HG03575 (cell line): ENCODE results near the gene MTHFS.

ENCODE experiments used
- ATAC-seq: cut with Tn5 transposase; IDR thresholded peaks from one replicate; pipeline ENCODE4 v1.9.1; 2021; ENCODE audit not compliant: unreplicated experiment, insufficient number of reproducible peaks, low FRiP score; ENCODE audit errors: extremely low read depth

Gene MTHFS

DNA sequence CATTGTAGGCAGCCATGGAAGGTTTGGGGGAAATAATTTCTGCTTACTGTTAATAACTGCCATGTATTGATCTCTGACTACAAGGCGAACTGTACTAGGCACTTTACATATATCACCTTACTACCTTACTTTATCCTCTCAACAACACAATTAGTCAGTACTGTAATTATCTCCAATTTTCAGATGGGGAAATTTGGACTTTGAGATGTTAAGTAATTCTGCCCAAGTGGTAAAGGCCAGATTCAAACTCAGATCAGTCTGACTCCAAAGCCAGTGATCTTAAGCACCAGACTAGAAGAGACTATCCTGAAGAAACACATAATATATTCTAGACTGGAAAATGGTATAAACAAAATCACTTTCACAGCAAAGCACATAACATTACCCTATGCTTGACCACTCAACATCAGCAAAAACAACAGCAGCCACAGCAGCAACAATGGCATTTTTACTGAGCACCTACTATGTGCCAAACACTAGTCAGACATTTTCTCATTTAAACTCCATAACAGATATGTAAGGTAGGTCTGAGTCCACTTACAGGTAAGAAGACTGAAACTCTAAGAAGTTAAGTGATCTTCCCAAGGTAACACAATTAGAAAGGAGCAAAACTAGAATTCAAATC, 13.1 kb downstream of the MTHFS start:
- ATAC-seq, result no peak

GRCh38 chr15:79881668-79882067, 15.1 kb downstream of the MTHFS start:
- ATAC-seq, result no peak

DNA sequence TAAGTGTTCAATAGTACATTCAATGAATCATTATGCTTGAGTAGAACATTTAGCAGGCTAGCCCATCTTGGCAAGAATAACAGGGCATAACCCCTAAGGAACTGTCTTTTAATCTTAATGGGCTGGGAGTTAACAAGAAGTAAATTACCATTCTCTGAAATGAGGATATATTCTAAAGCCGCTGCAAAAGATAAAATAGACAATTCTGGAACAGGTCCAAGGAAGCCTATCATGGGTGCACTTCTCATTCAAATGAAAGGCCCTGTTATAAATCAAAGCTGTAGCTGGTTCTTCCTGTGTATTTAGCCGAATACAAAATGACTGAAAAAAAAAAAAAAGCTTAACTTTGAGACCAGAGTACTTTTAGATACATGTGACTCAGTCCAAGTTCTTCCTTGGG, 15.6 kb downstream of the MTHFS start:
- no peak for ATAC-seq

DNA sequence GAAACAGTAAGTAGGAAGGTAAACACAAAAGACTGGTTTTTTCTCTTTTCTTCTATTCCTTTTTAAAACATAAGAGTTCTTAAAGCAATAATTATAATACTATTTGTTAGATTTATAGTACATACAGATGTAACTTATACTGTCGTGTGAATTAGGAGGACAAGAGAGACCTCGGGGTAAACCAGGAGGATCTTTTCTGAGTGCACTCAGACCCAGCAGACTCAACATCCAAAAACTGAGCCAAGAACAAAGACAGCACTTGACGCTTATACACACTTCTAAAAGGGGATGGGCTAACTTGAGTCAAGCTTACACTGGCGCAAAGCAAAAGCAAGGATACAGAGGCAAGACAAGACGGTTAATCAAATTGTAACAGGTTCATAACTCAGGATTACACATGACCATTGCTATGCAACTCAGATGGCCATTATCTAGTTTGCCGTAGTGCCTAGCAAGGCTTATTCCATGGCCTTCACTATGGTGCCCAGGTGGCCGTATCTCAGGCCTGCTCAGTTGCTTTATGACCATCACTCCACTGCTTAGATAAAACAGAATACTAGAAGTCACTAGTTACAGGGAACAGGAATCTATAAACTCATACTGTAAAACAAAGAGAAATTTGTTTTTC, 18.6 kb downstream of the MTHFS start:
- ATAC-seq, result no peak

DNA sequence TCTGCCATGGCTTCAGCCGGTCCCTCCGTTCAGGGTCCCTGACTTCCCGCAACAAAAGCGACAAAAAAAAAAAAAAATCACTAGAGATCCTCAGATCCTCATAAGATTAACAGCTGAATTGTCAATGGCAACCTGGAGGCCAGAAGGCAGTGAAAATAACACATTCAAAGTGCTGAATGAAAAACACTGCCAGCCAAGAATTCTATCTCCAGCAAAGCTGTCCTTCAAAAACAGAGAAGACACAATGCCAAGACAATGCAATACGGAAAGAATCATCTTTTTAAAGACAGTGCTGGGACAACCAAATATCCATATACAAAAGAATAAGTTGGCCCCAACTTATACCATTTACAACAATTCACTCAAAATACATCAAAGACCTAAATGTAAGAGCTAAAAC, 21.6 kb downstream of the MTHFS start:
- no peak for ATAC-seq

GRCh38 chr15:79874242-79874641, 22.6 kb downstream of the MTHFS start:
- ATAC-seq, result no peak

DNA sequence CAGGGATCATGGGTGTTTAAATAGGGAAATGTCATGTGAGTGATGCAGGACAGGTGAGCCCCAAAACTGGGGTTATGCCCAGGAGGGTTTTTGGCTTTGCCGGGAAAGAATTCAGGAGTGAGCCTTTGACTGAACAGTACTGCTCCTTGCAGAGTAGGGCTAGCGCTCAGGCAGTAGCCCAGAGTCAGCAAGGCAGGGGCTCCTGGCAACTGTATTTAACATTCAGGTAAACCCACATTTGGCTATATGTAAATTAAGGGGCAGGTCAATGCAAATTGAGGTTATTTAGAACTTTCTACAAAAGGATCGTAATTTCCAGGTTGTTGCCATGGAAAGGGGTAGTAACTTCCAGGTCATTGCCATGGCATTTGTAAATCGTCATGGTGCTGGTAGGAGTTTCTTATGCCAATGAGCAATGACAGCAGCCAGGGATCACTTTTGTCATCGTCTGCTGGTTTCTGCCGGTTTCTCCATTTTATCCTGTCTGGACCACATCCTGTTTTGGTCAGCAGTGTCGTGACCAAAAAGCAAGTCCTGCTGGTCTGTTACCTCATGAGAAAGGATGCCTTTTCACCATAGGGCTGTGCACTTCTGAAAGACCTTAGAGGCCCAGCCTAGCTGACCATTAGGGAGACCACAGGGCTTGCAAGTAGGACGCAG, 24.3 kb downstream of the MTHFS start:
- ATAC-seq, result no peak

DNA sequence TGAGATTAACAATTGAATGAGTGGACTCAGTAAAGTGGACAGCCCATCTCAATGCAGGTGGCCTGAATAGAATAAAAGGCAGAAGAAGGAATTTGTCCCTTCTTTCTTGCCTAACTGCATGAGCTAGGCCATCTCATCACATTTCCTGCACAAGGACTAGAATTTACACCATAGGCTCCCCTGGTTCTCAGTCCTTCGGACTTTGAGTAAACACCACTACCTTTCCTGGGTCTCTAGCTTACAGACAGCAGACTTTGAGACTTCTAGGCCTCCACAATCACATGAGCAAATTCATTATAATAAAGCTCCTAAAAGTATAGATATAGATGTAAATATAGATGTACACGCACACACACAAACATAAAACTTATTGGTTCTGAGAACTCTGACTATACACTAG, 28.3 kb downstream of the MTHFS start:
- no peak for ATAC-seq

DNA sequence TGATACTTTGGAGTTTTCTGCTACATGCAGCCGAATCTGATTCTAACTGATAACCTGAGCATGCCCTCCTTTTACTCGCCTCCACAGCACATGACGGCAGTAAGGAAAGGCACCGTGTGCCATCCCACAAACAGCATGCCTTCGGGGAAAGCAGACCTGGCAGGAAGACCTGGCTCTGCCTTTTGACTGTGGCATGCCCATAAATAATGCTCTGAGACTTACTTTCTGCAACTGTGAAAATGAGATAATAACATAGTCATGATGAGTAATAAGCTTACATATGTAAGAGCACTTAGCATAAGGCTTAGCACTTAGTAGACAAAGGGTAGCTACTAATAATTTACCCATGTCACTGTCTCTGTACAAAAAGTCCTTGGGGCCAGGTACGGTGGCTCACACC, 32.9 kb downstream of the MTHFS start:
- ATAC-seq, result no peak

- ATAC-seq, result no peak
Observed at GRCh38 chr15:79862191-79862590, 34.6 kb downstream of the MTHFS start.

GRCh38 chr15:79860661-79861060, 36.2 kb downstream of the MTHFS start:
- ATAC-seq, result no peak

GRCh38 chr15:79858469-79858868, 38.3 kb downstream of the MTHFS start:
- no peak for ATAC-seq

GRCh38 chr15:79853492-79854328, 43.1 kb downstream of the MTHFS start:
- no peak for ATAC-seq

DNA sequence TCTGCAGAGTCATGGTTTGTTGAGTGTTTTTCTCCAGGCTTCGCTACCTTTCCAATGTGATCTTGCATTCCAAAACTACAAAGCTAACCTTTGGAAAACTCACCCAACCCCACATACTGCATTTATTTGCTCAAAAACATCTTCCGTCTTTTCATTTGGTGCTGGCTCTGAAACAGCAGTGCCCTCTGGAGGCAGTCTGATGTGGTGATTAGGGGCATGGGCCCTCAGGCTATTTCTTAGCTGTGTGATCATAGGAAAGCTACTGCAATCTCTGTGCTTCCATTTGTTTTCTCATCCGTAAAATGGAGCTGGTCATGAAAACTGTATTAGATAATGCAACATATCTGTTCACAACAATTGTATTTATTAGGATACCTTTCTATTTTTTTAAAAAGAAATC, 47.0 kb downstream of the MTHFS start:
- ATAC-seq, result no peak

GRCh38 chr15:79846539-79846938, 50.3 kb downstream of the MTHFS start:
- no peak for ATAC-seq

GRCh38 chr15:79844221-79844620, 52.6 kb downstream of the MTHFS start:
- ATAC-seq, result no peak

- no peak for ATAC-seq
Observed at GRCh38 chr15:79837846-79838245, 59.0 kb downstream of the MTHFS start.

DNA sequence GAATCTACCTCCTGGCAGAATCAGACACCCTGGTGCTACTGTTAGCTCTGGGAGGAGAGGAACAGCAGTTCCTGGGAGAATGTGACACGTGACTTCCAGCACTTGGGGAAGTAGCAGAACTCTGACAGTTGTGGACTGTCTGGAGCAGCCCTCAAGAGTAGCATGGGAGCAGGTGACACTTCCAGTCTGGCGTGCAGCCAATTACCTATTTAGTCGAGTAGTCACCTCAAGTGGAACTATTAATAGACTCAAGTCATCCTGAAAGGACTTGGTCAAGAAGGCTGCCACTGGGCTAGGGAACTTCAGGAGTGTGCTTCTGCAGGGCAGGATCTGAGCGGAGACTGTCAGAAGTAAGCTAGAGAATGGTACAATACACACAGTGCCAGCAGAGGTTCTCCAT, 62.3 kb downstream of the MTHFS start:
- ATAC-seq, result no peak

GRCh38 chr15:79832367-79833120, 64.3 kb downstream of the MTHFS start:
- ATAC-seq, result no peak
